Lower leg skin (tissue), 4 donors: ENCODE data around the gene SLC15A2. TPM values are rescaled to one million over a fixed set of nuclear protein-coding genes. Genes with fewer than 3 reads are reported as not detected.

Experiments
- DNase-seq, 2 donors: peaks; one replicate each; pipeline ENCODE4 v3.0.0-alpha.2; 2019; ENCODE audit warnings: low spot score in 2 of 2
- H3K4me3 ChIP-seq: fragments of 200-600 bp; sonication (generic); 2 replicates; pipeline ENCODE4 v1.5.1; 2017; ENCODE audit warnings: mild to moderate bottlenecking, low read depth; ENCODE audit not compliant: poor library complexity, severe bottlenecking
- POLR2A ChIP-seq, 2 donors: fragments of 450-650 bp; IDR thresholded peaks; one replicate each; pipeline ENCODE4 v1.6.1; 2016 to 2017; ENCODE audit warnings: antibody characterized with exemption in 2 of 2, mild to moderate bottlenecking in 1 of 2, moderate library complexity in 1 of 2
- WGBS, 2 donors: methylation state at CpG; one replicate each; pipeline ENCODE4 v1.1.5; 2018; 5-methylcytosine and 5-hydroxymethylcytosine counted together
- intact Hi-C: fragments of 100-400 bp; cut with DNase I; formaldehyde crosslinking; loops from one replicate; pipeline ENCODE4 v1.15.0; 2023; ENCODE audit warnings: low total_unique reads
- total RNA-seq, 4 donors: library from RNA; depleted of rRNA; stranded (reverse); fragments of >200 nt; gene quantifications; one replicate each; pipeline ENCODE4 v1.1.0, GENCODE V29; 2016
- TF ChIP-seq, protein P1 (sequence below), 3 donors: fragments of 450-650 bp; IDR thresholded peaks; one replicate each; pipeline ENCODE4 v1.5.1; 2016; ENCODE audit warnings: antibody characterized with exemption in 3 of 3, mild to moderate bottlenecking in 3 of 3, moderate library complexity in 2 of 3

Gene SLC15A2
- total RNA-seq, 4 donors from 2014 or later: 0.42 to 2.9 (median 1.5) TPM

GRCh38 chr3:121869736-121870135 is 24.5 kb upstream of the SLC15A2 start:
- no peak for TF ChIP-seq POLR2A (IDR thresholded peaks at IDR 0.05)
- TF ChIP-seq, protein P1, sequence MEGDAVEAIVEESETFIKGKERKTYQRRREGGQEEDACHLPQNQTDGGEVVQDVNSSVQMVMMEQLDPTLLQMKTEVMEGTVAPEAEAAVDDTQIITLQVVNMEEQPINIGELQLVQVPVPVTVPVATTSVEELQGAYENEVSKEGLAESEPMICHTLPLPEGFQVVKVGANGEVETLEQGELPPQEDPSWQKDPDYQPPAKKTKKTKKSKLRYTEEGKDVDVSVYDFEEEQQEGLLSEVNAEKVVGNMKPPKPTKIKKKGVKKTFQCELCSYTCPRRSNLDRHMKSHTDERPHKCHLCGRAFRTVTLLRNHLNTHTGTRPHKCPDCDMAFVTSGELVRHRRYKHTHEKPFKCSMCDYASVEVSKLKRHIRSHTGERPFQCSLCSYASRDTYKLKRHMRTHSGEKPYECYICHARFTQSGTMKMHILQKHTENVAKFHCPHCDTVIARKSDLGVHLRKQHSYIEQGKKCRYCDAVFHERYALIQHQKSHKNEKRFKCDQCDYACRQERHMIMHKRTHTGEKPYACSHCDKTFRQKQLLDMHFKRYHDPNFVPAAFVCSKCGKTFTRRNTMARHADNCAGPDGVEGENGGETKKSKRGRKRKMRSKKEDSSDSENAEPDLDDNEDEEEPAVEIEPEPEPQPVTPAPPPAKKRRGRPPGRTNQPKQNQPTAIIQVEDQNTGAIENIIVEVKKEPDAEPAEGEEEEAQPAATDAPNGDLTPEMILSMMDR (IDR thresholded peaks at IDR 0.05): no peak
- DNase-seq: no peak
- H3K4me3 ChIP-seq: no peak overlapping the region
- WGBS, 2 donors: 90 to 91% methylated on average over 2 of the region's 2 CpGs
- intact Hi-C loops: no loop called here

GRCh38 chr3:121870717-121871116 is 23.5 kb upstream of the SLC15A2 start:
- no peak for DNase-seq
- TF ChIP-seq, protein P1 (IDR thresholded peaks at IDR 0.05): no peak
- TF ChIP-seq POLR2A (IDR thresholded peaks at IDR 0.05): no peak
- H3K4me3 ChIP-seq: no peak overlapping the region
- intact Hi-C loops: no loop called here

GRCh38 chr3:121871430-121871829 is 22.8 kb upstream of the SLC15A2 start:
- TF ChIP-seq, protein P1 (IDR thresholded peaks at IDR 0.05): no peak
- no peak for TF ChIP-seq POLR2A (IDR thresholded peaks at IDR 0.05)
- DNase-seq: no peak
- 75 to 82% methylated on average over 1 of the region's 1 CpG for WGBS, 2 donors
- intact Hi-C loops: no loop called here
- H3K4me3 ChIP-seq: no peak overlapping the region

DNA sequence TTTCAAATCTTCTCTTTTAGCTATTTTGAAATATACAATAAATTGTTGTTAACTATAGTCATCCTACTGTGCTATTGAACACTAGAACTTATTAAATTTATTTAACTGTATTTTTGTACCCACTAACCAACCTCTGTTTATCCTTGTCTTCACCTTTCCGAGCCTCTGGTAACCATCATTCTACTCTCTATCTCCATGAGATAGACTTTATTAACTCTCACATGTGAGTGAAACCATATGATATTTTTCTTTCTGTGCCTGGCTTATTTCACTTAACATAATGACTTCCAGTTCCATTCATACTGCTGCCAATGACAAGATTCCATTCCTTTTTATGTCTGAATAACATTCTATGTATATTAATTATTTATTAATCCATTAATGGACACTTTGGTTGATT is 15.8 kb upstream of the SLC15A2 start:
- WGBS, 2 donors: 58 to 64% methylated on average over 1 of the region's 1 CpG
- intact Hi-C loops: no loop called here
- no peak overlapping the region for H3K4me3 ChIP-seq
- no peak for DNase-seq
- TF ChIP-seq, protein P1 (IDR thresholded peaks at IDR 0.05): no peak
- no peak for TF ChIP-seq POLR2A (IDR thresholded peaks at IDR 0.05)

DNA sequence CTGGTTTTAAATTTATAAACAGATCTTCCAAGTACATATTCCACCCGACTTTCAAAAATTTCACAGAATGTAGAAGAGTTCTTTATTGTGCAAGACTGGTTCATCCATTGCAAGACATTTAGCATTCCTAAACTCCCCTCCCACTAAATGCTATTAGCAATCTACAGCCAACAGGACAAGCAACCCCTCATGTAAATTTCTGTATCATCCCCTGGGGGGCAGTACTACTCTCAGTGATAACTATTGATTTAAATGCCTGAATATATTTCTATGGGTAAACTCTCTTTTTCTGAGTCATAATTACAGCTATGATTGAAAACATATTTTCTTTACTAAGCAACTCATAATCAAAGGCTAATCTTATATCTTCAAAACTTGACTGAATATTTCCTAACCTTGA is 10.7 kb upstream of the SLC15A2 start:
- no peak for TF ChIP-seq POLR2A (IDR thresholded peaks at IDR 0.05)
- TF ChIP-seq, protein P1 (IDR thresholded peaks at IDR 0.05): no peak
- intact Hi-C loops: no loop called here
- H3K4me3 ChIP-seq: no peak overlapping the region
- 34 to 39% methylated on average over 1 of the region's 1 CpG for WGBS, 2 donors
- no peak for DNase-seq

- intact Hi-C loops: no loop called here
- H3K4me3 ChIP-seq: no peak overlapping the region
- DNase-seq: no peak
- 93 to 94% methylated on average over 2 of the region's 2 CpGs for WGBS, 2 donors
- TF ChIP-seq POLR2A (IDR thresholded peaks at IDR 0.05): no peak
- TF ChIP-seq, protein P1 (IDR thresholded peaks at IDR 0.05): no peak
These were observed 8.8 kb upstream of the SLC15A2 start for GRCh38 chr3:121885386-121885785.
